ENCODE results near the gene ATXN1.
A peak's percentile ranks its signal among the peaks of the same experiment; 100 is the strongest.

ATXN1 gene

GRCh38 chr6:16472349-16473069, 288.8 kb downstream of the ATXN1 start:
- Histone ChIP-seq H3K4me1 (ENCODE audit: control insufficient read depth, insufficient read depth, low read length) (peaks cover 23% of the 10 kb centered on the region), H3K36me3 (ENCODE audit: control insufficient read depth in 2 of 2, insufficient read depth in 1 of 2, low read length in 2 of 2) (no peaks in the 10 kb centered on the region), H3K9me3 (ENCODE audit: control insufficient read depth, insufficient read depth, low read depth, low read length) (no peaks in the 10 kb centered on the region), H3K4me3 (ENCODE audit: low read depth, low read length) (no peak overlapping the region), H3K27ac (ENCODE audit: extremely low read depth, low read depth, low read length) (no peak overlapping the region)
- TF ChIP-seq GLIS1 (tag by site-specific recombination; IDR thresholded peaks at IDR 0.05) (no peak), ZNF629 (tag by site-specific recombination; IDR thresholded peaks at IDR 0.05) (0 out of 2 replicates have a peak, but pooled peaks have one; percentile 25), ZNF645 (tag by site-specific recombination; IDR thresholded peaks at IDR 0.05) (no peak), FEZF1 (tag by site-specific recombination; IDR thresholded peaks at IDR 0.05) (no peak), ZBTB20 (tag by site-specific recombination; IDR thresholded peaks at IDR 0.05) (no peak), ZNF501 (tag by site-specific recombination; IDR thresholded peaks at IDR 0.05) (no peak), ZXDB (tag by site-specific recombination; IDR thresholded peaks at IDR 0.05) (no peak), ZNF600 (tag by site-specific recombination; IDR thresholded peaks at IDR 0.05) (peak; percentile 96), ZNF335 (tag by site-specific recombination; conservative IDR thresholded peaks at IDR 0.05) (no peak), ZNF830 (tag by site-specific recombination; IDR thresholded peaks at IDR 0.05; ENCODE audit: low read depth) (no peak), ZNF843 (tag by site-specific recombination; IDR thresholded peaks at IDR 0.05) (no peak), ZNF10 (tag by site-specific recombination; IDR thresholded peaks at IDR 0.05) (no peak), ZFHX2 (tag by site-specific recombination; conservative IDR thresholded peaks at IDR 0.05) (no peak), ZBTB17 (tag by site-specific recombination; IDR thresholded peaks at IDR 0.05) (no peak), ZNF433 (tag by site-specific recombination; IDR thresholded peaks at IDR 0.05; ENCODE audit: low read depth) (no peak), ZEB2 (tag by site-specific recombination; IDR thresholded peaks at IDR 0.05) (0 out of 2 replicates have a peak, but pooled peaks have one; percentile 29), ZSCAN16 (tag by site-specific recombination; IDR thresholded peaks at IDR 0.05) (no peak), ZNF549 (tag by site-specific recombination; IDR thresholded peaks at IDR 0.05) (no peak), ZNF658 (tag by site-specific recombination; IDR thresholded peaks at IDR 0.05) (no peak), BCL11A (tag by site-specific recombination; IDR thresholded peaks at IDR 0.05; ENCODE audit: low read depth) (no peak), ZNF777 (tag by site-specific recombination; IDR thresholded peaks at IDR 0.05; ENCODE audit: borderline replicate concordance) (no peak)
- ChIA-PET CTCF (interaction anchor here (1.3 kb wide), 1 partner anchor 38 kb away, joined by 3 read pairs; no protein-coding TSS in a partner anchor), POLR2A (no interaction called here)

- H3K4me1 ChIP-seq (ENCODE audit: control insufficient read depth, insufficient read depth, low read length): peaks cover 23% of the 10 kb centered on the region
- H3K36me3 ChIP-seq (ENCODE audit: control insufficient read depth in 2 of 2, insufficient read depth in 1 of 2, low read length in 2 of 2): no peaks in the 10 kb centered on the region
- no peaks in the 10 kb centered on the region for H3K9me3 ChIP-seq (ENCODE audit: control insufficient read depth, insufficient read depth, low read depth, low read length)
- no peak overlapping the region for H3K27ac ChIP-seq (ENCODE audit: extremely low read depth, low read depth, low read length)
- ChIA-PET POLR2A (interaction anchor here (0.8 to 1.2 kb wide), 2 partner anchors 10 to 13 kb away, joined by 3 read pairs; no protein-coding TSS in a partner anchor), CTCF (interaction anchor here (0.5 to 1.3 kb wide), 2 partner anchors 39 to 548 kb away, joined by 3 read pairs; no protein-coding TSS in a partner anchor)
- no peak overlapping the region for H3K4me3 ChIP-seq (ENCODE audit: low read depth, low read length)
- TF ChIP-seq ZNF211 (tag by site-specific recombination; IDR thresholded peaks at IDR 0.05; ENCODE audit: low read depth): no peak
- no peak for TF ChIP-seq ZNF600 (tag by site-specific recombination; IDR thresholded peaks at IDR 0.05)
- TF ChIP-seq PRDM2 (tag by site-specific recombination; IDR thresholded peaks at IDR 0.05; ENCODE audit: borderline replicate concordance): no peak
- no peak for TF ChIP-seq ZNF701 (tag by site-specific recombination; IDR thresholded peaks at IDR 0.05)
- no peak for TF ChIP-seq ZNF645 (tag by site-specific recombination; IDR thresholded peaks at IDR 0.05)
These were observed 289.4 kb downstream of the ATXN1 start for GRCh38 chr6:16471910-16472297.
